H1 (cell line): ENCODE measurements around the gene ZNF213. TPM values are rescaled to one million over a fixed set of nuclear protein-coding genes. Genes with fewer than 3 reads are reported as not detected.

Experiments
- BACH1 ChIP-seq: IDR thresholded peaks from 2 replicates; pipeline ENCODE4 v1.6.1; 2012; ENCODE audit warnings: low read length, improper control_type of control experiment
- CHD2 ChIP-seq: IDR thresholded peaks from 2 replicates; pipeline ENCODE4 v1.6.1; 2012; ENCODE audit warnings: low read length, improper control_type of control experiment
- CREB1 ChIP-seq: IDR thresholded peaks from 2 replicates; pipeline ENCODE4 v1.6.1; 2012; ENCODE audit warnings: inconsistent platforms
- GTF2F1 ChIP-seq: IDR thresholded peaks from 2 replicates; pipeline ENCODE4 v1.6.1; 2012; ENCODE audit warnings: low read depth, low read length, improper control_type of control experiment, borderline replicate concordance
- JUND ChIP-seq: IDR thresholded peaks from 2 replicates; pipeline ENCODE4 v1.6.1; 2011; ENCODE audit warnings: mild to moderate bottlenecking, improper control_type of control experiment, low read length
- RNF2 ChIP-seq: fragments of 200-900, 300-1000 bp; sonication (generic); IDR thresholded peaks from 2 replicates; pipeline ENCODE4 v1.7.1; 2016; ENCODE audit warnings: borderline replicate concordance, low read depth, mild to moderate bottlenecking, antibody characterized with exemption, low read length; ENCODE audit not compliant: poor library complexity, severe bottlenecking; ENCODE audit errors: missing control alignments
- SAP30 ChIP-seq: fragments of 300-600 bp; sonication (generic); IDR thresholded peaks from 2 replicates; pipeline ENCODE4 v1.7.1; 2012; ENCODE audit warnings: low read length, moderate library complexity, mild to moderate bottlenecking, inconsistent platforms; ENCODE audit not compliant: insufficient read depth, insufficient replicate concordance
- YY1 ChIP-seq: IDR thresholded peaks from 2 replicates; pipeline ENCODE4 v1.6.1; 2011; ENCODE audit warnings: low read depth, mild to moderate bottlenecking, low read length
- polyA plus RNA-seq, 7 experiments: library from polyadenylated mRNA; depleted of rRNA in 3 of 7; stranded (reverse) in 5 of 7; unstranded in 2 of 7; fragments of >200 nt in 5 of 7; fragments of 200-250 nt in 2 of 7; gene quantifications; 1 replicate in 5 of 7; 2 replicates in 1 of 7; 4 replicates in 1 of 7; pipeline versions ENCODE4 v1.2.1 to v1.2.3, GENCODE V29; 2011 to 2013; ENCODE audit warnings: missing spikeins in 2 of 7, mixed read lengths in 2 of 7
- total RNA-seq: library from RNA; stranded (reverse); fragmentation: NEBNext Ultra II Directional; extraction: Animal tissue kit (Norgen Biotek cat#: 25700); gene quantifications from 2 replicates; pipeline ENCODE4 v1.2.1, GENCODE V29; 2021
- TF ChIP-seq, protein P1 (sequence below): fragments of 300-600 bp; sonication (generic); IDR thresholded peaks from 2 replicates; pipeline ENCODE4 v1.7.1; 2012; ENCODE audit warnings: low read length, moderate library complexity, mild to moderate bottlenecking, inconsistent platforms; ENCODE audit not compliant: insufficient replicate concordance

ZNF213 gene
- total and polyA plus RNA-seq, 2 of the 8 experiments (the other 6 are each of a cell fraction or from before 2014, with no cell fraction given) = 1.6 to 6.9 TPM

GRCh38 chr16:3112058-3112880, 22.6 kb upstream of the ZNF213 start, which contains the start of gene ZNF205 (continued):
- TF ChIP-seq, protein P1, sequence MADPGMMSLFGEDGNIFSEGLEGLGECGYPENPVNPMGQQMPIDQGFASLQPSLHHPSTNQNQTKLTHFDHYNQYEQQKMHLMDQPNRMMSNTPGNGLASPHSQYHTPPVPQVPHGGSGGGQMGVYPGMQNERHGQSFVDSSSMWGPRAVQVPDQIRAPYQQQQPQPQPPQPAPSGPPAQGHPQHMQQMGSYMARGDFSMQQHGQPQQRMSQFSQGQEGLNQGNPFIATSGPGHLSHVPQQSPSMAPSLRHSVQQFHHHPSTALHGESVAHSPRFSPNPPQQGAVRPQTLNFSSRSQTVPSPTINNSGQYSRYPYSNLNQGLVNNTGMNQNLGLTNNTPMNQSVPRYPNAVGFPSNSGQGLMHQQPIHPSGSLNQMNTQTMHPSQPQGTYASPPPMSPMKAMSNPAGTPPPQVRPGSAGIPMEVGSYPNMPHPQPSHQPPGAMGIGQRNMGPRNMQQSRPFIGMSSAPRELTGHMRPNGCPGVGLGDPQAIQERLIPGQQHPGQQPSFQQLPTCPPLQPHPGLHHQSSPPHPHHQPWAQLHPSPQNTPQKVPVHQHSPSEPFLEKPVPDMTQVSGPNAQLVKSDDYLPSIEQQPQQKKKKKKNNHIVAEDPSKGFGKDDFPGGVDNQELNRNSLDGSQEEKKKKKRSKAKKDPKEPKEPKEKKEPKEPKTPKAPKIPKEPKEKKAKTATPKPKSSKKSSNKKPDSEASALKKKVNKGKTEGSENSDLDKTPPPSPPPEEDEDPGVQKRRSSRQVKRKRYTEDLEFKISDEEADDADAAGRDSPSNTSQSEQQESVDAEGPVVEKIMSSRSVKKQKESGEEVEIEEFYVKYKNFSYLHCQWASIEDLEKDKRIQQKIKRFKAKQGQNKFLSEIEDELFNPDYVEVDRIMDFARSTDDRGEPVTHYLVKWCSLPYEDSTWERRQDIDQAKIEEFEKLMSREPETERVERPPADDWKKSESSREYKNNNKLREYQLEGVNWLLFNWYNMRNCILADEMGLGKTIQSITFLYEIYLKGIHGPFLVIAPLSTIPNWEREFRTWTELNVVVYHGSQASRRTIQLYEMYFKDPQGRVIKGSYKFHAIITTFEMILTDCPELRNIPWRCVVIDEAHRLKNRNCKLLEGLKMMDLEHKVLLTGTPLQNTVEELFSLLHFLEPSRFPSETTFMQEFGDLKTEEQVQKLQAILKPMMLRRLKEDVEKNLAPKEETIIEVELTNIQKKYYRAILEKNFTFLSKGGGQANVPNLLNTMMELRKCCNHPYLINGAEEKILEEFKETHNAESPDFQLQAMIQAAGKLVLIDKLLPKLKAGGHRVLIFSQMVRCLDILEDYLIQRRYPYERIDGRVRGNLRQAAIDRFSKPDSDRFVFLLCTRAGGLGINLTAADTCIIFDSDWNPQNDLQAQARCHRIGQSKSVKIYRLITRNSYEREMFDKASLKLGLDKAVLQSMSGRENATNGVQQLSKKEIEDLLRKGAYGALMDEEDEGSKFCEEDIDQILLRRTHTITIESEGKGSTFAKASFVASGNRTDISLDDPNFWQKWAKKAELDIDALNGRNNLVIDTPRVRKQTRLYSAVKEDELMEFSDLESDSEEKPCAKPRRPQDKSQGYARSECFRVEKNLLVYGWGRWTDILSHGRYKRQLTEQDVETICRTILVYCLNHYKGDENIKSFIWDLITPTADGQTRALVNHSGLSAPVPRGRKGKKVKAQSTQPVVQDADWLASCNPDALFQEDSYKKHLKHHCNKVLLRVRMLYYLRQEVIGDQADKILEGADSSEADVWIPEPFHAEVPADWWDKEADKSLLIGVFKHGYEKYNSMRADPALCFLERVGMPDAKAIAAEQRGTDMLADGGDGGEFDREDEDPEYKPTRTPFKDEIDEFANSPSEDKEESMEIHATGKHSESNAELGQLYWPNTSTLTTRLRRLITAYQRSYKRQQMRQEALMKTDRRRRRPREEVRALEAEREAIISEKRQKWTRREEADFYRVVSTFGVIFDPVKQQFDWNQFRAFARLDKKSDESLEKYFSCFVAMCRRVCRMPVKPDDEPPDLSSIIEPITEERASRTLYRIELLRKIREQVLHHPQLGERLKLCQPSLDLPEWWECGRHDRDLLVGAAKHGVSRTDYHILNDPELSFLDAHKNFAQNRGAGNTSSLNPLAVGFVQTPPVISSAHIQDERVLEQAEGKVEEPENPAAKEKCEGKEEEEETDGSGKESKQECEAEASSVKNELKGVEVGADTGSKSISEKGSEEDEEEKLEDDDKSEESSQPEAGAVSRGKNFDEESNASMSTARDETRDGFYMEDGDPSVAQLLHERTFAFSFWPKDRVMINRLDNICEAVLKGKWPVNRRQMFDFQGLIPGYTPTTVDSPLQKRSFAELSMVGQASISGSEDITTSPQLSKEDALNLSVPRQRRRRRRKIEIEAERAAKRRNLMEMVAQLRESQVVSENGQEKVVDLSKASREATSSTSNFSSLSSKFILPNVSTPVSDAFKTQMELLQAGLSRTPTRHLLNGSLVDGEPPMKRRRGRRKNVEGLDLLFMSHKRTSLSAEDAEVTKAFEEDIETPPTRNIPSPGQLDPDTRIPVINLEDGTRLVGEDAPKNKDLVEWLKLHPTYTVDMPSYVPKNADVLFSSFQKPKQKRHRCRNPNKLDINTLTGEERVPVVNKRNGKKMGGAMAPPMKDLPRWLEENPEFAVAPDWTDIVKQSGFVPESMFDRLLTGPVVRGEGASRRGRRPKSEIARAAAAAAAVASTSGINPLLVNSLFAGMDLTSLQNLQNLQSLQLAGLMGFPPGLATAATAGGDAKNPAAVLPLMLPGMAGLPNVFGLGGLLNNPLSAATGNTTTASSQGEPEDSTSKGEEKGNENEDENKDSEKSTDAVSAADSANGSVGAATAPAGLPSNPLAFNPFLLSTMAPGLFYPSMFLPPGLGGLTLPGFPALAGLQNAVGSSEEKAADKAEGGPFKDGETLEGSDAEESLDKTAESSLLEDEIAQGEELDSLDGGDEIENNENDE = no peak
- TF ChIP-seq YY1 (peak; percentile 60; the same call in 1 of the 2 replicates), CREB1 (no peak; the same call in 1 of the 2 replicates), JUND (no peak), CHD2 (0 out of 2 replicates have a peak, but pooled peaks have one; percentile 63), SAP30 (peak; percentile 27), GTF2F1 (no peak), RNF2 (no peak), BACH1 (no peak)
